ENCODE results near the gene OSBPL3.

- no peak for TF ChIP-seq RAD21 (IDR thresholded peaks at IDR 0.05; ENCODE audit: low read depth)
- no peak for TF ChIP-seq REST (IDR thresholded peaks at IDR 0.05; ENCODE audit: low read depth)
- TF ChIP-seq CREB1 (IDR thresholded peaks at IDR 0.05; ENCODE audit: low read depth), result no peak
Measured at GRCh38 chr7:24797270-24797669, 182.7 kb downstream of the OSBPL3 start.
